Keratinocyte (primary cell): Measurements from ENCODE around the gene ZBTB40. TPM values are rescaled to one million over a fixed set of nuclear protein-coding genes. Genes with fewer than 3 reads are reported as not detected.

Experiments
- DNase-seq: peaks from one replicate; pipeline ENCODE4 v3.0.0-alpha.2; 2011; ENCODE audit warnings: low read depth, missing footprints, low spot score
- FAIRE-seq: peaks from 2 replicates; lab custom pipeline; 2011; peaks lifted over from hg19 to GRCh38; lab: Jason Lieb, UNC
- H2AFZ ChIP-seq: 2 replicates; pipeline ENCODE4 v1.6.0; 2012; ENCODE audit warnings: low read length, control low read depth, inconsistent platforms; ENCODE audit not compliant: control insufficient read depth
- H3K27ac ChIP-seq: 2 replicates; pipeline ENCODE4 v1.5.1; 2011; ENCODE audit warnings: low read length; ENCODE audit not compliant: control insufficient read depth, insufficient read depth
- H3K27me3 ChIP-seq: 3 replicates; pipeline ENCODE4 v1.6.0; 2011; ENCODE audit warnings: low read length; ENCODE audit not compliant: control insufficient read depth, insufficient read depth; ENCODE audit errors: extremely low read depth
- H3K36me3 ChIP-seq, 2 experiments: 2 replicates in 1 of 2; 3 replicates in 1 of 2; pipeline ENCODE4 v1.5.1; 2011; ENCODE audit warnings: low read length in 2 of 2, mild to moderate bottlenecking in 1 of 2; ENCODE audit not compliant: control insufficient read depth in 2 of 2, insufficient read depth in 2 of 2; ENCODE audit errors: extremely low read depth in 1 of 2
- H3K4me1 ChIP-seq: 3 replicates; pipeline ENCODE4 v1.5.1; 2011; ENCODE audit warnings: low read length; ENCODE audit not compliant: control insufficient read depth, insufficient read depth; ENCODE audit errors: extremely low read depth
- H3K4me2 ChIP-seq: 3 replicates; pipeline ENCODE4 v1.6.0; 2011; ENCODE audit warnings: low read depth, low read length; ENCODE audit not compliant: control insufficient read depth, insufficient read depth; ENCODE audit errors: extremely low read depth
- H3K4me3 ChIP-seq, 3 experiments: fragments of 200-600 bp in 1 of 3; sonication (generic) in 1 of 3; 2 replicates in 2 of 3; 3 replicates in 1 of 3; pipeline ENCODE4 v1.5.1; 2011 to 2016; ENCODE audit warnings: low read length in 3 of 3, mild to moderate bottlenecking in 3 of 3, control low read depth in 2 of 3, inconsistent platforms in 1 of 3, low read depth in 1 of 3, mixed read lengths in 1 of 3, mixed run types in 1 of 3, moderate library complexity in 1 of 3; ENCODE audit not compliant: control insufficient read depth in 2 of 3, insufficient read depth in 2 of 3; ENCODE audit errors: extremely low read depth in 1 of 3
- H3K79me2 ChIP-seq: 2 replicates; pipeline ENCODE4 v1.6.0; 2012; ENCODE audit warnings: low read length; ENCODE audit not compliant: control insufficient read depth, insufficient read depth
- H3K9ac ChIP-seq: 3 replicates; pipeline ENCODE4 v1.6.0; 2011; ENCODE audit warnings: low read length; ENCODE audit not compliant: control insufficient read depth, insufficient read depth; ENCODE audit errors: extremely low read depth
- H3K9me1 ChIP-seq: 3 replicates; pipeline ENCODE4 v1.6.0; 2011; ENCODE audit warnings: low read length; ENCODE audit not compliant: control insufficient read depth, insufficient read depth; ENCODE audit errors: extremely low read depth
- H3K9me3 ChIP-seq: 2 replicates; pipeline ENCODE4 v1.5.1; 2012; ENCODE audit warnings: low read depth, low read length; ENCODE audit not compliant: control insufficient read depth
- H4K20me1 ChIP-seq: 3 replicates; pipeline ENCODE4 v1.6.0; 2011; ENCODE audit warnings: low read length; ENCODE audit not compliant: control insufficient read depth, insufficient read depth; ENCODE audit errors: extremely low read depth
- CTCF ChIP-seq, 3 experiments: IDR thresholded peaks in 1 of 3; conservative IDR thresholded peaks in 1 of 3; optimal IDR thresholded peaks in 1 of 3; 2 replicates in 2 of 3; 3 replicates in 1 of 3; pipeline versions ENCODE3 to v1.5.1; 2011; ENCODE audit warnings: low read length in 3 of 3, mild to moderate bottlenecking in 3 of 3, moderate library complexity in 2 of 3, control low read depth in 1 of 3, inconsistent platforms in 1 of 3; ENCODE audit not compliant: insufficient read depth in 2 of 3; ENCODE audit errors: extremely low read depth in 1 of 3
- EZH2 ChIP-seq: IDR thresholded peaks from one replicate; pipeline ENCODE4 v1.6.1; 2012; ENCODE audit warnings: inconsistent platforms, mild to moderate bottlenecking, low read length, moderate library complexity
- dilution Hi-C: fragments of 300-500 bp; cut with MboI; formaldehyde crosslinking; loops from one replicate; pipeline ENCODE4 v1.7.0; 2020; ENCODE audit warnings: low sequenced_read_pairs; ENCODE audit not compliant: extremely low pct_ligation_motif_present
- polyA plus RNA-seq, 5 experiments: library from polyadenylated mRNA; depleted of rRNA in 3 of 5; stranded (reverse) in 3 of 5; stranded (forward) in 1 of 5; unstranded in 1 of 5; fragments of >200 nt; gene quantifications; 1 replicate in 1 of 5; 2 replicates in 3 of 5; 3 replicates in 1 of 5; pipeline versions ENCODE4 v1.2.1 to v1.2.3, GENCODE V29; 2011 to 2012; ENCODE audit warnings: missing spikeins in 2 of 5, low read depth in 1 of 5, low replicate concordance in 1 of 5

ZBTB40 gene
- polyA plus RNA-seq, 1 donor (not counting 4 experiments of a cell fraction or from before 2014, with no cell fraction given), result 5.0 TPM

- H3K9ac ChIP-seq, result no peak overlapping the region
- H3K4me1 ChIP-seq, result no peaks in the 10 kb centered on the region
- no peak overlapping the region for H3K27ac ChIP-seq
- no peaks in the 10 kb centered on the region for H3K79me2 ChIP-seq
- DNase-seq (no peak), FAIRE-seq (no peak)
- TF ChIP-seq CTCF (optimal IDR thresholded peaks at IDR 0.05 in 1 of 3, IDR thresholded peaks at IDR 0.05 in 1 of 3, conservative IDR thresholded peaks at IDR 0.05 in 1 of 3; ENCODE audit: extremely low read depth in 1 of 3, insufficient read depth in 2 of 3, low read length in 3 of 3) (no peak), EZH2 (no peak)
- no peaks in the 10 kb centered on the region for H3K9me3 ChIP-seq
- H3K27me3 ChIP-seq, result peaks cover 62% of the 10 kb centered on the region
- H4K20me1 ChIP-seq, result no peaks in the 10 kb centered on the region
- H3K36me3 ChIP-seq, result no peaks in the 10 kb centered on the region
- no peak overlapping the region for H3K4me3 ChIP-seq
- H2AFZ ChIP-seq, result no peak overlapping the region
- H3K9me1 ChIP-seq, result no peaks in the 10 kb centered on the region
- no peak overlapping the region for H3K4me2 ChIP-seq
- dilution Hi-C loops, result no loop called here
Measured at GRCh38 chr1:22547818-22548462, 96.3 kb downstream of the ZBTB40 start.

- Histone ChIP-seq H4K20me1 (no peaks in the 10 kb centered on the region), H3K27me3 (peaks cover 71% of the 10 kb centered on the region), H3K9me3 (no peaks in the 10 kb centered on the region), H3K36me3 (no peaks in the 10 kb centered on the region), H2AFZ (no peak overlapping the region), H3K79me2 (no peaks in the 10 kb centered on the region), H3K4me2 (no peak overlapping the region), H3K4me3 (no peak overlapping the region), H3K27ac (no peak overlapping the region), H3K9ac (no peak overlapping the region), H3K4me1 (no peaks in the 10 kb centered on the region), H3K9me1 (no peaks in the 10 kb centered on the region)
- FAIRE-seq (no peak), DNase-seq (no peak)
- dilution Hi-C loops, result no loop called here
- TF ChIP-seq EZH2 (no peak), CTCF (optimal IDR thresholded peaks at IDR 0.05 in 1 of 3, IDR thresholded peaks at IDR 0.05 in 1 of 3, conservative IDR thresholded peaks at IDR 0.05 in 1 of 3; ENCODE audit: extremely low read depth in 1 of 3, insufficient read depth in 2 of 3, low read length in 3 of 3) (no peak)
Measured at GRCh38 chr1:22550021-22550420, 98.4 kb downstream of the ZBTB40 start.
